Measurements from ENCODE around the gene CFAP299. TPM values are rescaled to one million over a fixed set of nuclear protein-coding genes. Genes with fewer than 3 reads are reported as not detected.
"Not testable (repeated sequence)": the region's sequence is repeated elsewhere in the genome, so short reads cannot be mapped to it uniquely, and the experiment has no call there.

Gene CFAP299
- total and polyA plus RNA-seq, 7 donors: 1.4 TPM; not detected in 6

- TF ChIP-seq CTCF (IDR thresholded peaks at IDR 0.05) (no peak), EP300 (IDR thresholded peaks at IDR 0.05) (no peak), POLR2AphosphoS5 (IDR thresholded peaks at IDR 0.05) (no peak), POLR2A (IDR thresholded peaks at IDR 0.05) (no peak)
- intact Hi-C loops (cut with DNase I): no loop called here
- no peak for DNase-seq
- H3K27ac ChIP-seq: no peak overlapping the region
- WGBS, 2 donors: 83 to 88% methylated on average over 3 of the region's 3 CpGs
- no peaks in the 10 kb centered on the region for H3K36me3 ChIP-seq
- no peaks in the 10 kb centered on the region for H3K9me3 ChIP-seq
- H3K27me3 ChIP-seq: no peaks in the 10 kb centered on the region
- H3K4me1 ChIP-seq: peaks cover 0 to 25% (median 19%) of the 10 kb centered on the region in 4 donors
- H3K4me3 ChIP-seq: no peak overlapping the region
These were observed 24.4 kb upstream of the CFAP299 start for GRCh38 chr4:80311130-80311529.

GRCh38 chr4:80312124-80312523, 23.4 kb upstream of the CFAP299 start:
- no peaks in the 10 kb centered on the region for H3K36me3 ChIP-seq
- TF ChIP-seq POLR2AphosphoS5 (IDR thresholded peaks at IDR 0.05) (no peak), CTCF (IDR thresholded peaks at IDR 0.05) (no peak), POLR2A (IDR thresholded peaks at IDR 0.05) (no peak), EP300 (IDR thresholded peaks at IDR 0.05) (no peak)
- no peaks in the 10 kb centered on the region for H3K9me3 ChIP-seq
- no peak for DNase-seq
- H3K27ac ChIP-seq: no peak overlapping the region
- intact Hi-C loops (cut with DNase I): no loop called here
- WGBS, 2 donors: 69 to 83% methylated on average over 1 of the region's 1 CpG
- H3K4me1 ChIP-seq: peaks cover 0 to 16% (median 14%) of the 10 kb centered on the region in 4 donors
- H3K4me3 ChIP-seq: no peak overlapping the region
- H3K27me3 ChIP-seq: no peaks in the 10 kb centered on the region

GRCh38 chr4:80313627-80314026, 21.9 kb upstream of the CFAP299 start:
- no peak overlapping the region for H3K4me3 ChIP-seq
- no peaks in the 10 kb centered on the region for H3K36me3 ChIP-seq
- H3K27me3 ChIP-seq: no peaks in the 10 kb centered on the region
- peaks cover 0 to 2% (median 0%) of the 10 kb centered on the region in 4 donors for H3K4me1 ChIP-seq
- no peaks in the 10 kb centered on the region for H3K9me3 ChIP-seq
- no peak for TF ChIP-seq POLR2AphosphoS5 (IDR thresholded peaks at IDR 0.05)
- WGBS, 2 donors: 81 to 83% methylated on average over 7 of the region's 7 CpGs
- H3K27ac ChIP-seq: no peak overlapping the region
- intact Hi-C loops (cut with DNase I): no loop called here
- DNase-seq: no peak

GRCh38 chr4:80315848-80316247, 19.7 kb upstream of the CFAP299 start:
- H3K4me1 ChIP-seq; H3K36me3 ChIP-seq; intact Hi-C loops (cut with DNase I); H3K4me3 ChIP-seq; H3K9me3 ChIP-seq; DNase-seq; H3K27me3 ChIP-seq; H3K27ac ChIP-seq: not testable (repeated sequence)

- Histone ChIP-seq H3K4me1 (no peaks in the 10 kb centered on the region), H3K4me3 (no peak overlapping the region), H3K27ac (no peak overlapping the region), H3K9me3 (no peaks in the 10 kb centered on the region), H3K36me3 (no peaks in the 10 kb centered on the region), H3K27me3 (no peaks in the 10 kb centered on the region)
- 94% methylated on average over 8 of the region's 8 CpGs for WGBS, 2 donors
- TF ChIP-seq POLR2AphosphoS5 (IDR thresholded peaks at IDR 0.05) (no peak), EP300 (IDR thresholded peaks at IDR 0.05) (no peak), POLR2A (IDR thresholded peaks at IDR 0.05) (no peak), CTCF (IDR thresholded peaks at IDR 0.05) (no peak)
- intact Hi-C loops (cut with DNase I): no loop called here
- no peak for DNase-seq
These were observed 14.2 kb upstream of the CFAP299 start for GRCh38 chr4:80321341-80321740.

- Histone ChIP-seq H3K27ac (no peak overlapping the region), H3K27me3 (no peaks in the 10 kb centered on the region), H3K4me1 (no peaks in the 10 kb centered on the region), H3K9me3 (no peaks in the 10 kb centered on the region), H3K4me3 (no peak overlapping the region), H3K36me3 (no peaks in the 10 kb centered on the region)
- TF ChIP-seq POLR2AphosphoS5 (IDR thresholded peaks at IDR 0.05) (no peak), POLR2A (IDR thresholded peaks at IDR 0.05) (no peak), CTCF (IDR thresholded peaks at IDR 0.05) (no peak), EP300 (IDR thresholded peaks at IDR 0.05) (no peak)
- WGBS, 2 donors: 73 to 80% methylated on average over 4 of the region's 4 CpGs
- no peak for DNase-seq
- intact Hi-C loops (cut with DNase I): no loop called here
These were observed 13.8 kb upstream of the CFAP299 start for GRCh38 chr4:80321776-80322175.
